Activated CD4-positive, CD25-positive, alpha-beta regulatory T cell (primary cell): Measurements from ENCODE around the gene RANBP9.

ENCODE experiments used
- DNase-seq, 4 experiments: peaks; one replicate each; lab custom pipeline; 2025; lab: John Stamatoyannopoulos, UW

The RANBP9 gene

DNA sequence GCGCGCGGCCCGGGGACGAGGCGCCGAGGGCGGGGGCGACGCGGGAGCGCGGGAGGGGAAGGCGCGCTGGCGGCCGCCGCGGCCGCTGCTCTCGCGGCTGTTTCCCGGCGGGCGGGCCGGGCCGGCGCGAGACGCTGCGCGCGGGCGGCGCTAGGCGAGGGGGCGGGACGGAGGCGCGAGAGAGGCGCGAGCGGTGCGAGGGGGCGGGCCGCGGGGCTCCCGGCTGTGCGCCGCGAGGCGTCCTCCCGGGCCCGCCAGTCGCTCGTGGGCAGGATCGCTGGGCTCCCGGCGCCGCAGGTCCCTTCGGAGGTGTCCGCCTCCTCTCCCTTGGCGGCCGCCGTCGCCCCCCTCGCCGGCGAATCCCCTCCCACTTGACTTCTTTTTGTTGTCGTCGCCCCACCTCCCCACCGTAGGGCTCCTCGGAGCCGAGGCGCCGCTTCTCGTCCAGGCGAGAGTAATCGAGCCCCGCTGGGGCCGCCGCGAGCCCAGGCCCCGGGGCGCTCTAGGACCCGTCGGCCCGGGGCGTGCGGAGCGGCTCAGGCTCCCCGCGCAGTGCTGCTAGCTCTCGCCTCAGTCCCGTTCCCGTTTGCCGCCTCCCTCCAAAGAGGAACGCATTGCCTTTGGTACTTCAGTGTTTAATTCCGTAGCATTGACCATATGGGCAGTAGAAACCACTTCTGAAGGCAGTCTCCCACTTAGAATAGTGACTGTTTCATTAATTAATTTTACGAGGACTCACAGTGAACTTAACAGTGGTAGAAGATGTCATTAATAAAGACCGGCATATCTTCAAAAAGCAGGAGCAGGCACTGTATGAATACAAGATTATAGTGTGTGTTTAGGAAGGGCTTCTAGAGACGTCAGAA lies at the start of gene RANBP9:
RANBP9 (minus strand) TSS at position 103 of the 866 bp plus-strand sequence. CDS start 330 bp downstream, outside the sequence.
- DNase-seq, result peak; percentile 87 to 92 (median 88)

GRCh38 chr6:13760307-13761304 lies 49.0 kb upstream of the RANBP9 start:
- DNase-seq, result no peak

- DNase-seq, result no peak
Measured at GRCh38 chr6:13759025-13759424, 47.4 kb upstream of the RANBP9 start.

- DNase-seq, result no peak
Measured at GRCh38 chr6:13754644-13755043, 43.0 kb upstream of the RANBP9 start.

DNA sequence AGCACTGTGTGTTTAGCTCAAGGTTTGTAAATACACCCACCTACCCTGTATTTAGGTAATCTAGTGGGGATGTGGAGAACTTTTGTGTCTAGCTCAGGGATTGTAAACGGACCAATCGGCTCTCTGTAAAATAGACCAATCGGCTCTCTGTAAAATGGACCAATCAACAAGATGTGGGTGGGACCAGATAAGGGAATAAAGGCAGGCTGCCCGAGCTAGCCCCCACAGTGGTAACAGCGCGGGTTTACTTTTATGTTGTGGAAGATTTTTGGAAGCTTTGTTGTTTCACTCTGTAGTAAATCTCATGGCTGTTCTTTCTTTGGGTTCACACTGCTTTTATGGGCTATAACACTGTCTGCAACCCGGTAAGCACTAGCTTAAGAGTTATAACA lies 32.1 kb upstream of the RANBP9 start:
- DNase-seq, result no peak

DNA sequence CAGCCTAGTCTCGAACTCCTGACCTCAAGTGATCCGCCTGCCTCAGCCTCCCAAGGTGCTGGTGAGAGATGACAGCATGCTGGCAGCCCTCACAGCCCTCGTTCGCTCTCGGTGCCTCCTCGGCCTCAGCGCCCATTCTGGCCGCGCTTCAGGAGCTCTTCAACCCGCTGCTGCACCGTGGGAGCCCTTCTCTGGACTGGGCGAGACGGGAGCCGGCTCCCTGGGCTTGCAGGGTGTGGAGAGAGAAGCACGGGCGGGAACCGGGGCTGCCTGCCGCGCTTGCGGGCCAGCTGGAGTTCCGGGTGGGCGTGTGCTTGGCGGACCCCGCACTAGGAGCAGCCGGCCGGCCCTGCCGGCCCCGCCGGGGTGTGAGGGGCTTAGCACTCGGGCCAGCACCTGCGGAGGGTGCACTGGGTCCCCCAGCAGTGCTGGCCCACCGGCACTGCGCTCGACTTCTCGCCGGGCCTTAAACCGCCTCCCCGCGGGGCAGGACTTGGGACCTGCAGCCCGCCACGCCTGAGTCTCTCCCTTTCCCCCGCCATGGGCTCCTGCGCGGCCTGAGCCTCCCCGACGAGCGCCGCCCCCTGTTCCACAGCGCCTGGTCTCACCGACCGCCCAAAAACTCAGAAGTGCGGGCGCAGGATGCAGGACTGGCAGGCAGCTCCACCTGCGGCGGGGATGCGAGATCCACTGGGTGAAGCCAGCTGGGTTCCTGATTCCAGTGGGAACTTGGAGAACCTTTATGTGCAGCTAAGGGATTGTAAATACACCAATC lies 31.5 kb upstream of the RANBP9 start:
- DNase-seq, result no peak

DNA sequence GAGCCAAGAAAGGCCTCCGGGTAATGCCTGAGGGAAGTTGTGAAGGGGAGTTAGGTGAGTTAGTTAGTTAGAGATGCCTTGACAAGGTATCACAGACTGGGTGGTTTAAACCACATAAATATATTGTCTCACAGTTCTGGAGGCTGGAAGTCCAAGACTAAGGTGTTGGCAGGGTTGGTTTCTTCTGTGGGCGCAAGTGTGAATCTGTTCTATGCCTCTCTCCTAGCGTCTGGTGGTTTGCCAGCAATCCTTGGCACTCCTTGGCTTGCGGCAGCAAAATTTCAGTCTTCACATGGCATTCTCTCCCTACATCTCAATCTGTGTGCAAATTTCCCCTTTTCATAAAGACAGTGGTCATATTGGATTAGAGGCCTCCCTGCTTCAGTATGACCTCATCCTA lies 29.7 kb upstream of the RANBP9 start:
- DNase-seq, result no peak

DNA sequence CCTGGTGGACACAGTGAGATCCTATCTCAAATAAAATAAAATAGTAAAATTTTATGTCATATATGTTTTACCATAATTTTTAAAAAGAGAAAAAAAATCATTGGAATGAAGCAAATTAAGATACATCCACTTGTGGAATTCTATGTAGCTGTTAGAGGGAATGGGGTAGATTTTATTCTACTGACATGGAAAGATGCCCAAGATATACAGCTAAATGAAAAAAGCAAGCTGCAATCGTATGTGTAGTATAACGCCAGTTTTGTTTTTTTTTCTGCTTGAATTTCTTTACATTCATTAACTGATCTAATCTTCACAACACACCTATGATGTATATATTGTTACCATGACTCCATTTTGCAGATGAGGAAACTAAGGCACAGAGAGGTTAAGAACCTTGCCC lies 23.4 kb upstream of the RANBP9 start:
- no peak for DNase-seq

- DNase-seq, result no peak
Measured at GRCh38 chr6:13733178-13733887, 21.7 kb upstream of the RANBP9 start.

DNA sequence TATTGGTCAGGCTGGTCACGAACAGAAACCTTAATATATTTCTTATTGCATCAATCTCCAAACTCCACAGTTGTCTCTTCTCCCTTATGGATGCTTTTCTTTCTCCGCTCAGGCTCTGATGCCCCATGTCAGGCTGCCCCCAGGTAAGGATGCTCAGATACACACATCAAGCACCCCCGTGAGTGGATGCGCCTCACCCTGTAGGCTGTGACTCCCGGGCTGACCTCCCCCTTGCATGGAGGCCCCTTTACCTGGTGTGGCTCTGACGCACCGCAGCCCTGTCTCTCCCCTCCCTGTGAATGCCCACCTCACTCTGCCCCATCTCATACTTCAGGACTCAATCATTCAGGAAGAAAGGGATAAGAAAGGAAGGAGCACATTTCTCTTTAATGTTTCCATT lies 19.1 kb upstream of the RANBP9 start:
- no peak for DNase-seq

DNA sequence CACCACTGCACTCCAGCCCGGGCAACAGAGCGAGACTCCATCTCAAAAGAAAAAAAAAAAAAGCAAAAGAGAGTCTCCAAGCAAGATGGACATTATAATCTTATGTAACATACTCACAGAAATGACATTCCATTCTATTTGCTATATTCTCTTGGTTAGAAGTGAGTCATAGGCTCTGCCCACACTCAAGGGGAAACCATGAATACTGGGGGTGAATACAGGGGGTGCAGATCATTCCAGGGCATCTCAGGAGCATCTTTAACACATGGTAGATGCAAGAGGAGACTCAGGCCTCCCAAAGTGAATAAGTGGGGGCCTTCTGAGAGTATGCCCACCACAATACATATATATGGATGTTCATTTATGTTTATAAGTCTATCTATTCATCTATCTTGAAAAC lies 18.3 kb upstream of the RANBP9 start:
- DNase-seq, result no peak

GRCh38 chr6:13725570-13725969 lies 13.9 kb upstream of the RANBP9 start:
- DNase-seq, result no peak

- DNase-seq, result no peak
Measured at GRCh38 chr6:13725052-13725451, 13.4 kb upstream of the RANBP9 start.

- DNase-seq, result no peak
Measured at GRCh38 chr6:13724182-13724581, 12.5 kb upstream of the RANBP9 start.

DNA sequence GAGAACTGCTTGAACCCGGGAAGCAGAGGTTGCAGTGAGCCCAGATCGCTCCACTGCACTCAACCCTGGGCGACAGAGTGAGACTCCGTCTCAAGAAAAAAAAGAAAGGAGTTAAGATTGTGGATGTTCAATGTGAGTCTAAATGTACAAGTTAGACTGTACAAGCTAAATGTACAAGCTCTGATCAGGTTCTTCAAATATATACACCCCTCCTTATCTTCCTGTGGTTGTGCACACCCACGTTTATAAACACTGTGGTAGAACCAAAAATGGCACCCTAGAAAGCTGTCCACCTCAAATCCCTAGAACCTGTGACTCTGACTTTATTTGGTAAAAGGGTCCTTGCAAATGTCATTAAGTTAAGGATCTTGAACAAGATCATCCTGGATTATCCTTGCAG lies 11.2 kb upstream of the RANBP9 start:
- no peak for DNase-seq

DNA sequence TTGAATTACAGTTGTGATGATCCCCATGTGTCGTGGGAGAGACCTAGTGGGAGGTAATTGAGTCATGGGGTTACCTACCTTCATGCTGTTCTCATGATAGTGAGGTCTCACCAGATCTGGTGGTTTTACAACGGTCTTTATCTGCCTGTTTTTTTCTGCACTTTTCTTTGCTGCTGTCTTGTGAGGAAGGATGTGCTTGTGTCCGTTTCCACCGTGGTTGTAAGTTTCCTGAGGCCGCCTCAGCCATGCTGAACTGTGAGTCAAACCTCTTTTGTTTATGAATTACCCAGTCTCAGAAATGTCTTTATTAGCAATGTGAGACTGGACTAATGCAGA lies 6.5 kb upstream of the RANBP9 start:
- DNase-seq, result no peak

DNA sequence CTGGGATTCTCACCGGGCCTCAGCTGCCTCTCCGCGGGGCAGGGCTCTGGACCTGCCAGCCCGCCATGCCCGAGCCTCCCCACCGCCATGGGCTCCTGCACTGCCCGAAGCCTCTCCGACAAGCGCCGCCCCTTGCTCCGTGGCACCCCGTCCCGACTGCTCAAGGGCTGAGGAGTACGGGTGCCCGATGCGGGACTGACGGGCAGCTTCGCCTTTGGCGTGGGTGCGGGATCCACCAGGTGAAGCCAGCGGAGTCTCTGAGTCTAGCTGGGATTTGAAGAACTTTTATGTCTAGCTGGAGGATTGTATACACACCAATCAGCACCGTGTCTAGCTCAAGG lies 5.3 kb upstream of the RANBP9 start:
- DNase-seq, result no peak

DNA sequence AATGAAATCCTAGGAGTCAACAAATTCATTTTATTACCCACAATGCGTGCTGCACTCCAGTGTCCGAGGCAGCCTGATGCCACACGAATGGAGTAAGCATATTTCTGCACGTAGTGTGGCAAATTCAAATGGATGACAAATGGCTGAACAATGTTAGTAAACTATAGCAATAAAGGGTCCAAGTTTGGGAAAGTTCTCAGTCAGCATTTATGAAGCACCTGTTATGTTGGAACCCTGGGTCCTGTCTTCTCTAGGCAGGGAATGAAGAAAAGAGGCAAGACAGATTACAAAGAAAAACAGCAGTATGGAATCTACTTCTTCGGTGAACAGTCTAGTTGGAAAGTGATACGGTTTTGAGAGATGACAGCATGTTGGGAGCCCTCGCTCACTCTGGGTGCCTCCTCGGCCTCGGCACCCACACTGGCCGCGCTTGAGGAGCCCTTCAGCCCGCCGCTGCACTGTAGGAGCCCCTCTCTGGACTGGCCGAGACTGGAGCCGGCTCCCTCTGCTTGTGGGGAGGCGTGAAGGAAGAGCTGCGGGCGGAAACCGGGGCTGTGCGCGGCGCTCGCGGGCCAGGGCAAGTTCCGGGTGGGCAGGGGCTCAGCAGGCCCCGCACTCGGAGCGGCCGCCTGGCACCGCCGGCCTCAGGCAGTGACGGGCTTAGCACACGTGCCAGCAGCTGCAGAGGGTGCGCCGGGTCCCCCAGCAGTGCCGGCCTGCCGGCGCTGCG lies 4.8 kb upstream of the RANBP9 start:
- DNase-seq, result no peak

DNA sequence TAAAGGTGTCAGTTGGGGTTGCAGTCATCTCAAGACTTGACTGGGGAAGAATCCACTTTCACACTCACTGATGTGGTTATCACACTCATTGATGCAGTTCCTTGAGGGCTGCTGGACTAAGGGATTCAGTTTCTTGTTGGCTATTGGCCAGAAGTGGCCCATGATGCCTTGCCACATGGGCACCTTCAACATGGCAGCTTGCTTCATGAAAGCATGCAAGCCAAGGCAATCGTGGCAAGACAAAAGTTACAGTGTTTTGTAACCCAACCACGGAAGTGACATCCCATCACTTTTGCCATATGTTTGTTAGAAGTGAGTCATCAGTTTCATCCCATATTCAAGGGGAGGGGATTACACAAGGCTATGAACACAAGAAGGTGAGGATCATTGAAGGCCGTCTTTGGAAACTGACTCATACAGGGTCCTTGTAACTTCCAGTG lies 3.8 kb upstream of the RANBP9 start:
- DNase-seq, result no peak

GRCh38 chr6:13712599-13712898 lies 914 bp upstream of the RANBP9 start:
- DNase-seq, result no peak

GRCh38 chr6:13711324-13711732 lies 307 bp downstream of the RANBP9 start:
- DNase-seq, result peak in 3 of 4 experiments; percentile 54 to 77 (median 56)
